ENCODE results near the gene HSDL1. TPM values are rescaled to one million over a fixed set of nuclear protein-coding genes. Genes with fewer than 3 reads are reported as not detected.

The HSDL1 gene
- total and polyA plus RNA-seq, 4 experiments from 2014 or later = 9.9 to 23.0 (median 15.7) TPM

- no peaks in the 10 kb centered on the region for H3K9me3 Mint-ChIP-seq
- no peak overlapping the region for H3K4me3 ChIP-seq (ENCODE audit: low read length in 2 of 2)
- H3K4me3 Mint-ChIP-seq = no peak overlapping the region
- H3K27ac ChIP-seq (ENCODE audit: low read depth, low read length) = no peak overlapping the region
- ChIA-PET CTCF (ENCODE audit: partially characterized antibody) (interaction anchor here (1.4 to 1.5 kb wide), 2 partner anchors 9 to 16 kb away, joined by 3 read pairs; no protein-coding TSS in a partner anchor), POLR2A (ENCODE audit: partially characterized antibody) (no interaction called here)
- no peaks in the 10 kb centered on the region for H3K27me3 ChIP-seq (ENCODE audit: insufficient read depth, low read length)
- H3K4me1 Mint-ChIP-seq = peaks cover 0 to 1% (median 0%) of the 10 kb centered on the region in 4 donors
- H3K36me3 ChIP-seq (ENCODE audit: insufficient read depth, low read length) = no peaks in the 10 kb centered on the region
- H3K27ac Mint-ChIP-seq = no peak overlapping the region
- no peaks in the 10 kb centered on the region for H3K4me1 ChIP-seq (ENCODE audit: insufficient read depth, low read length)
- H3K9me3 ChIP-seq (ENCODE audit: control insufficient read depth in 1 of 2, low read length in 2 of 2) = no peaks in the 10 kb centered on the region
- DNase-seq = no peak
- no peaks in the 10 kb centered on the region for H3K36me3 Mint-ChIP-seq
- intact Hi-C loops (cut with micrococcal nuclease) = no loop called here
- peaks cover 7 to 9% of the 10 kb centered on the region in 2 donors for H3K27me3 Mint-ChIP-seq
These were observed 5.9 kb upstream of the HSDL1 start for GRCh38 chr16:84150926-84151325.

- CTCF ChIA-PET (ENCODE audit: partially characterized antibody) = interaction anchor here (0.7 to 2.0 kb wide), 6 partner anchors 10 to 58 kb away, joined by 3 to 5 read pairs (median 3); partner anchors contain the start of genes MBTPS1 and TAF1C
- intact Hi-C loops (cut with micrococcal nuclease) = no loop called here
- Histone ChIP-seq H3K27me3 (ENCODE audit: insufficient read depth, low read length) (no peaks in the 10 kb centered on the region), H3K27ac (ENCODE audit: low read depth, low read length) (peak overlapping the region; percentile 65), H3K9me3 (ENCODE audit: control insufficient read depth in 1 of 2, low read length in 2 of 2) (no peaks in the 10 kb centered on the region), H3K4me1 (ENCODE audit: insufficient read depth, low read length) (peaks cover 13% of the 10 kb centered on the region), H3K36me3 (ENCODE audit: insufficient read depth, low read length) (no peaks in the 10 kb centered on the region), H3K4me3 (ENCODE audit: low read length in 2 of 2) (peak overlapping the region; percentile 61 to 78)
- DNase-seq = peak; percentile 19 to 59 (median 36)
- peaks cover 4 to 25% (median 13%) of the 10 kb centered on the region in 4 donors for H3K4me1 Mint-ChIP-seq
- peaks cover 3% of the 10 kb centered on the region in 2 donors for H3K27me3 Mint-ChIP-seq
- peak overlapping the region; percentile 92 to 98 (median 94) for H3K4me3 Mint-ChIP-seq
- POLR2A ChIA-PET (ENCODE audit: partially characterized antibody) = interaction anchor here (0.6 to 4.2 kb wide), 7 partner anchors 13 to 56 kb away, joined by 3 to 55 read pairs (median 3); partner anchors contain the start of genes MBTPS1 and TAF1C
- no peaks in the 10 kb centered on the region for H3K9me3 Mint-ChIP-seq
- peaks cover 0 to 7% of the 10 kb centered on the region in 2 donors for H3K36me3 Mint-ChIP-seq
- H3K27ac Mint-ChIP-seq = peak overlapping the region; percentile 49 to 95 (median 91)
These were observed 643 bp downstream of the HSDL1 start for GRCh38 chr16:84144209-84144858.

- Mint-ChIP-seq H3K9me3 (no peaks in the 10 kb centered on the region), H3K27me3 (peaks cover 3% of the 10 kb centered on the region in 2 donors), H3K27ac (peak overlapping the region in 5 of 7 donors; percentile 89 to 95 (median 91)), H3K36me3 (peaks cover 0 to 7% of the 10 kb centered on the region in 2 donors), H3K4me3 (peak overlapping the region; percentile 92 to 98 (median 94)), H3K4me1 (peaks cover 9 to 30% (median 18%) of the 10 kb centered on the region in 4 donors)
- H3K27me3 ChIP-seq (ENCODE audit: insufficient read depth, low read length) = no peaks in the 10 kb centered on the region
- intact Hi-C loops (cut with micrococcal nuclease) = no loop called here
- ChIA-PET POLR2A (ENCODE audit: partially characterized antibody) (interaction anchor here (0.6 to 4.2 kb wide), 2 partner anchors 16 to 28 kb away, joined by 3 to 55 read pairs; partner anchors contain the start of gene MBTPS1), CTCF (ENCODE audit: partially characterized antibody) (interaction anchor here (0.7 to 1.6 kb wide), 3 partner anchors 27 to 57 kb away, joined by 3 to 4 read pairs (median 3); partner anchors contain the start of genes MBTPS1 and TAF1C)
- H3K27ac ChIP-seq (ENCODE audit: low read depth, low read length) = peak overlapping the region; percentile 65
- peaks cover 13% of the 10 kb centered on the region for H3K4me1 ChIP-seq (ENCODE audit: insufficient read depth, low read length)
- H3K9me3 ChIP-seq (ENCODE audit: control insufficient read depth in 1 of 2, low read length in 2 of 2) = no peaks in the 10 kb centered on the region
- H3K36me3 ChIP-seq (ENCODE audit: insufficient read depth, low read length) = no peaks in the 10 kb centered on the region
- peak overlapping the region; percentile 61 to 78 for H3K4me3 ChIP-seq (ENCODE audit: low read length in 2 of 2)
- no peak for DNase-seq
These were observed 1.2 kb downstream of the HSDL1 start for GRCh38 chr16:84143784-84144199.

DNA sequence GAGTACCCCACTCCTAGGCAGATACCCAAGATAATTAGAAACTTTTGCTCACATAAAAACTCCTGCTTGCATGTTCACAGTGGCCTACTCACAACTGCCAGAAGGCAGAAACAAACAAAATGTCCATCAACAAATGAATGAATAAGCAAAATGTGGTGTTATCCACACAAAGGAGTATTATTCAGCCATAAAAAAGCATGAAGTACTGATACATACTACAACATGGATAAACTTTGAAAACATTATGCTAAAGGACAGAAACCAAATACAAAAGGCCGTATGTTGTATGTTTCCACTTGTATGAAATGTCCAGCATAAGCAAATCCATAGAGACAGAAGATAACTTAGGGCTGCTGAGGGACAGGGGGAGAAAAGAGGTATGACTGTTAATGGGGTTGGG is 1.9 kb downstream of the HSDL1 start:
- no peaks in the 10 kb centered on the region for H3K9me3 ChIP-seq (ENCODE audit: control insufficient read depth in 1 of 2, low read length in 2 of 2)
- ChIA-PET CTCF (ENCODE audit: partially characterized antibody) (interaction anchor here (1.1 kb wide), 1 partner anchor 26 kb away, joined by 3 read pairs; the partner anchor contains the start of gene MBTPS1), POLR2A (ENCODE audit: partially characterized antibody) (interaction anchor here (2.2 to 4.2 kb wide), 2 partner anchors 26 to 27 kb away, joined by 7 to 55 read pairs; partner anchors contain the start of gene MBTPS1)
- H3K4me1 ChIP-seq (ENCODE audit: insufficient read depth, low read length) = peaks cover 13% of the 10 kb centered on the region
- H3K36me3 Mint-ChIP-seq = peaks cover 0 to 7% of the 10 kb centered on the region in 2 donors
- H3K36me3 ChIP-seq (ENCODE audit: insufficient read depth, low read length) = no peaks in the 10 kb centered on the region
- no peak for DNase-seq
- H3K4me1 Mint-ChIP-seq = peaks cover 12 to 35% (median 22%) of the 10 kb centered on the region in 4 donors
- no peaks in the 10 kb centered on the region for H3K9me3 Mint-ChIP-seq
- H3K27me3 Mint-ChIP-seq = peaks cover 3% of the 10 kb centered on the region in 2 donors
- H3K27me3 ChIP-seq (ENCODE audit: insufficient read depth, low read length) = no peaks in the 10 kb centered on the region
- H3K27ac Mint-ChIP-seq = peak overlapping the region in 4 of 7 donors; percentile 4 to 57 (median 27)
- intact Hi-C loops (cut with micrococcal nuclease) = no loop called here
- H3K27ac ChIP-seq (ENCODE audit: low read depth, low read length) = no peak overlapping the region
- H3K4me3 ChIP-seq (ENCODE audit: low read length in 2 of 2) = no peak overlapping the region
- peak overlapping the region; percentile 6 to 96 (median 72) for H3K4me3 Mint-ChIP-seq

GRCh38 chr16:84141143-84141670 is 3.8 kb downstream of the HSDL1 start:
- ChIA-PET POLR2A (ENCODE audit: partially characterized antibody) (interaction anchor here (2.2 kb wide), 1 partner anchor 24 kb away, joined by 7 read pairs; the partner anchor contains the start of gene MBTPS1), CTCF (ENCODE audit: partially characterized antibody) (interaction anchor here (1.0 to 1.5 kb wide), 3 partner anchors 24 to 57 kb away, joined by 3 to 4 read pairs (median 3); partner anchors contain the start of genes MBTPS1 and TAF1C)
- Histone ChIP-seq H3K36me3 (ENCODE audit: insufficient read depth, low read length) (no peaks in the 10 kb centered on the region), H3K4me1 (ENCODE audit: insufficient read depth, low read length) (peaks cover 13% of the 10 kb centered on the region), H3K4me3 (ENCODE audit: low read length in 2 of 2) (no peak overlapping the region), H3K27me3 (ENCODE audit: insufficient read depth, low read length) (no peaks in the 10 kb centered on the region), H3K9me3 (ENCODE audit: control insufficient read depth in 1 of 2, low read length in 2 of 2) (no peaks in the 10 kb centered on the region), H3K27ac (ENCODE audit: low read depth, low read length) (no peak overlapping the region)
- Mint-ChIP-seq H3K9me3 (no peaks in the 10 kb centered on the region), H3K4me3 (no peak overlapping the region), H3K4me1 (peaks cover 15 to 37% (median 23%) of the 10 kb centered on the region in 4 donors), H3K36me3 (peaks cover 0 to 7% of the 10 kb centered on the region in 2 donors), H3K27me3 (no peaks in the 10 kb centered on the region), H3K27ac (no peak overlapping the region)
- peak in 1 of 5 donors; percentile 5 for DNase-seq
- intact Hi-C loops (cut with micrococcal nuclease) = no loop called here

- no peak for DNase-seq
- ChIA-PET CTCF (ENCODE audit: partially characterized antibody) (no interaction called here), POLR2A (ENCODE audit: partially characterized antibody) (interaction anchor here (0.7 to 1.9 kb wide), 2 partner anchors 23 kb away, joined by 3 to 8 read pairs; partner anchors contain the start of gene MBTPS1)
- no peak overlapping the region for H3K27ac ChIP-seq (ENCODE audit: low read depth, low read length)
- intact Hi-C loops (cut with micrococcal nuclease) = no loop called here
- H3K36me3 ChIP-seq (ENCODE audit: insufficient read depth, low read length) = no peaks in the 10 kb centered on the region
- peaks cover 0 to 9% of the 10 kb centered on the region in 2 donors for H3K36me3 Mint-ChIP-seq
- H3K4me1 ChIP-seq (ENCODE audit: insufficient read depth, low read length) = peaks cover 9% of the 10 kb centered on the region
- no peaks in the 10 kb centered on the region for H3K9me3 Mint-ChIP-seq
- no peaks in the 10 kb centered on the region for H3K27me3 ChIP-seq (ENCODE audit: insufficient read depth, low read length)
- peak overlapping the region in 3 of 7 donors; percentile 25 to 76 (median 58) for H3K27ac Mint-ChIP-seq
- H3K4me3 ChIP-seq (ENCODE audit: low read length in 2 of 2) = no peak overlapping the region
- H3K27me3 Mint-ChIP-seq = no peaks in the 10 kb centered on the region
- H3K9me3 ChIP-seq (ENCODE audit: control insufficient read depth in 1 of 2, low read length in 2 of 2) = no peaks in the 10 kb centered on the region
- peaks cover 17 to 37% (median 23%) of the 10 kb centered on the region in 4 donors for H3K4me1 Mint-ChIP-seq
- no peak overlapping the region for H3K4me3 Mint-ChIP-seq
These were observed 5.2 kb downstream of the HSDL1 start for GRCh38 chr16:84139628-84140258.
